Activated T-cell treated with anti-CD3 and anti-CD28 coated beads for 1 hour (primary cell): ENCODE results near the gene SLC25A25.

ENCODE experiments used
- DNase-seq: peaks from one replicate; pipeline ENCODE4 v3.0.0-alpha.2; 2020; ENCODE audit warnings: low read depth

Gene SLC25A25

GRCh38 chr9:128096616-128097536 is 28.8 kb downstream of the SLC25A25 start:
- no peak for DNase-seq

DNA sequence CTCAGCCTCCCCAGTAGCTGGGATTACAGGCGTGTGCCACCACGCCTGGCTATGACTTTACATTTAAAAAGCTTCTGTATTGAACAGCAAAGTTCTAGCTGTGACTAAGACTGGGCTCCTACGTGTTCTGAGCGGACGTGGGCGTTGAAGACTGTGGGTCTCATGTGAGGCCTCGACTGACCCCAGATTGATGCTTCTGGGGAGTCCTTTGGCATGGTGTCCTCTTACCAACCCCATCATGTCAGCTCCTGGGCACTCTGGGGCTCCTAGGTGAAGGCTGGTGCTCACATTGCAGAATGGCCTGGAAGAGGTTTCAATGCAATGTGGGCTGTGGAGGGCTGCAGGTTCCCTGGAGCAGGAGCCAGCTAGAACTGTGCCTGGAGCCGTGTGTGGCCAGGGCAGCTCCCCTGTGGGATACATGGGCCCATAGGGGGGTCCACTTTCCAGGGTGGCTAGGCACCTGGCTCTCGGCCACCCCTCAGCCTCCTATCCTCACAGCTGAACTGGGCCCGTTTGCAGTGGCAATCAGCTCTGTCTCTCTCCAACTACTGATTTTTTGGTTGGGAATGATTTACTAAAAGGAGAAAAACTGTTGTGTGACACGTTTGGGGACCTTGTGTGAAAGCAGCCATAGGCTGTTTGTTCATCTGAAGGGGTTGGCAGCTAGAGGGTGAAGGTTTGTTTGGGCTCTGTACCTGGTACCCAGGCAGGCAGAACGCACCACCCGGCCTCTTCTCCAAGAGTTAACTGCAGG is 29.7 kb downstream of the SLC25A25 start:
- DNase-seq = no peak

- peak; percentile 36 for DNase-seq
These were observed 30.5 kb downstream of the SLC25A25 start for GRCh38 chr9:128098297-128099230.

GRCh38 chr9:128099231-128099931 is 31.3 kb downstream of the SLC25A25 start:
- DNase-seq = no peak

DNA sequence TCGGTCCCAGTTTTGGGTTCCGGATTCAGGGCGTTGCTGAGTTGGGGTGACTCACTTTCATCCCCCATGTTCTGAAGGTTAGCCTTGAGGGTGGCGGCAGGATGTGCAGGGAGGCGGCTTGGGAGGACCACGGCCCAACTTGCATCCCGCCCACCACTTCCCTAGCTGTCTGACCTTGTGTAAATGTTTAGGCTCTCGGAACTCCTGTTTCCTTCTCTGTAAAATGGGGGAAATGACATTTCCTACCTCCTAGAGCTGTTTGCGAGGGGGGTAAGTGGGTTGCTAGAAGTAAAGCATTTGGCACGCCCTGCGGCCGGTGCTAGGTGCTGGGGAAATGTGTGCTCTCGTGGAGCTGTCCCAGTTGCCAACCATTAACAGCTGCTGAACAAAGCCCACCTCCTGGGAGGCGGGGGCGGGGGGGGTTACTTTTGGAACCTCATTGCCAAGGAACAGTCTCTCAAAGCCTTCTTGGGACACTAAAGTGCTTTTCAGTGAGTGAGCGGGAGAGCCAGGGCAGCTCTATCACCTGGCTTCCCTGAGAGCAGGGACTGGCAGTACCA is 32.0 kb downstream of the SLC25A25 start:
- no peak for DNase-seq

GRCh38 chr9:128100581-128100980 is 32.5 kb downstream of the SLC25A25 start:
- no peak for DNase-seq

GRCh38 chr9:128101231-128101661 is 33.2 kb downstream of the SLC25A25 start:
- DNase-seq = no peak

GRCh38 chr9:128101690-128102089 is 33.7 kb downstream of the SLC25A25 start:
- DNase-seq = no peak

DNA sequence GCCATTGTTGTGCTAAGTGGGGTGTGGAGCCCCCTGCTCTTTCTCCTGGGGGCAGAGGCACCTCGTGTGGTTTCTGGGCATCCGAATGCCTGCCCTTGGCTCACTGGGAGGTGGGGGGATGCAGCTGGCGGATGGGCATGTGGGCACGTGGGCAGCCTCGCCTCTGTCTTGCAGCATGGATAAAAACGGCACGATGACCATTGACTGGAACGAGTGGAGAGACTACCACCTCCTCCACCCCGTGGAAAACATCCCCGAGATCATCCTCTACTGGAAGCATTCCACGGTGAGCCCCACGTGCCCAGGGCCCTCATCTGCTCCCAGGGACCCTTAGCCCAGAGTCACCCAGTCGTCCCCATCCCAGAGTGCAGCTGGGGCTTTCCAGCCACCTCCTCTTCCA is 34.2 kb downstream of the SLC25A25 start:
- DNase-seq = no peak

DNA sequence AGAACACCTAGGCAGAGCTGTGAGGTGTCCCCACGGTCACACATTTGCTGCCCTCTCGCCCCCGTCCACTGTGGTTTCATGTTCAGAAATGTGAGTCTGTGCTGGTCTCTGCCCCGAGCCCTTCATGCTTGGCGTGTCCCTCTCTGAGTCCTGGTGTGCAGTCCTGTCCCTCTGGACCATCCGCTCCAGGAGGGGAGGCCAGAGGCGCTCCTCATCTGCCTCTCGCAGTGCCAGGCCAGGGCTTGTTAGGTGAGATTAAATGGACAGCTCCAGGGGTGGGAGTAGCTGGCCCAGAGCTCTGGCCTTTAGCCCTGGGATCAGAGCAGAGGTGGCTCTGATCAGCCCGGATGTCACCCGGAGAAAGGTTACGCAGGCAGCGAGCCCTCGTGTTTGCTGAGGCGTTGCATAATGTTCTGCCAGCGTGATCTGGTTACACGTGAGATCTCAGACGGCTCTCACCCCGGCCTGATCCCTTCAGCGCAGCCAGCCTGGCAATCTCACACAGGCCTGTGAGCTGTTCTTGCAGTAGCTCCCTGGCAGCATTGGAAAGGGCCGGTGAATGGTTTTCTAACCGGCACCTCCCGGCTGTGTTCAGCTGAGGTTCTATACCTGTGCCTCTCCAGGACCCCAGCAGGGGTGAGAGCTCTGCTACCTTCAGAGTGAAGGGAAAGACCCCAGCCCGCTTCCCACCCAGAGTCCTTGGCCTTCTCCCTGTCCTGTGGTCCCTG is 35.0 kb downstream of the SLC25A25 start:
- no peak for DNase-seq

DNA sequence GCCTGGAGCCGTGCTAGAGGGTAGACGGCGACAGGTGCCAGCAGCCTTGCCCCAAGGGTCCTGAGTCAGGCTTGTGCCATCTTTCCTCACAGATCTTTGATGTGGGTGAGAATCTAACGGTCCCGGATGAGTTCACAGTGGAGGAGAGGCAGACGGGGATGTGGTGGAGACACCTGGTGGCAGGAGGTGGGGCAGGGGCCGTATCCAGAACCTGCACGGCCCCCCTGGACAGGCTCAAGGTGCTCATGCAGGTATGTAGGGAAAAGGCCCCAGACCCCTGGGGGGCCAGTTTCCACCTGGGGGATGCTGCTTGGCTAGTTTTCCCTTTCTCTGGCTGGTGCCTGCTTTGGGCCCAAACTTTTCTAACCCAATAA is 35.5 kb downstream of the SLC25A25 start:
- DNase-seq = peak; percentile 25

DNA sequence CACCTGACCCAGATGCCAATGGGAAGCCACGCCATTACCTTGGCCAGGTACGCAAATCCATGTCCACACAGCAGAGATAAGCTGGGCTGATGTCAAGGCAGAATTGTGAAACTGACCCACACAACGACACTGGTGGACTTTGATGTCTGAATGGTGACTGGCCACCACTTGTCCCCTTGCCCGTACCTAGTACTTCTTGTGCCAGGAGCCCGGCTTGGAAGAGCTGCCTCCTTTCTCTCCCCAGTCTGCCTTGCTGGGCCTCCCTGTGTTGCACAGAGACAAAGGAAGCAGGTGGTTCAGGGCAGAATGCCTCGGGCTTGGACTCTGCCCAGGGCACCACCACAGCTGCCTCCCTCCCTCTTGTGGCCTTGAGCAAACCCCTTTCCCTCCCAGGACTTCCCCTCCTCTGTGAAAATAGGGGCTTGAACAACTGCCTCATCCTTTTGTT is 36.2 kb downstream of the SLC25A25 start:
- no peak for DNase-seq

DNA sequence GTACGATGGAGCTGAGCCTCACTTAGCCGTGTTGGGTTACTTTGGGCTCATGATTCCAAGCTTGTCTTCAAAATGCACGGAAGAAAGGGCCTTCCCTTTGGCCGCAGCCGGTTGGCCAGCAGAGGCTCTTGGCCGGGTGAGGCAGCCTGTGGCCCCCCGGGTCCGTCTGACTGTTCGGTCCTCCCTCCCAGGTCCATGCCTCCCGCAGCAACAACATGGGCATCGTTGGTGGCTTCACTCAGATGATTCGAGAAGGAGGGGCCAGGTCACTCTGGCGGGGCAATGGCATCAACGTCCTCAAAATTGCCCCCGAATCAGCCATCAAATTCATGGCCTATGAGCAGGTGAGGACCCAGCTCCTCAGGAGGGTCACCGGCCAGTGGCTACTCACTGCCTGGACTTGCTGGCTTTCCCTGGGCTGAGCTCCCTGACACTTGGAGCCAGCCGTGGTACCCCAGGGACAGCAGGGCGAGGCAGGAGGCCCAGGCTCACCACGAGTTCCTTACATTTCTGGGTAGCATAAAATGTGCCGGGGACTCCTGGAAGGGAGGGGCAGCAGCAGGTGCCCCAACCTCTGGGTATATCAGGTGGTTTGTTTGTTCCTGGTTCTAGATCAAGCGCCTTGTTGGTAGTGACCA is 37.6 kb downstream of the SLC25A25 start:
- DNase-seq = no peak

DNA sequence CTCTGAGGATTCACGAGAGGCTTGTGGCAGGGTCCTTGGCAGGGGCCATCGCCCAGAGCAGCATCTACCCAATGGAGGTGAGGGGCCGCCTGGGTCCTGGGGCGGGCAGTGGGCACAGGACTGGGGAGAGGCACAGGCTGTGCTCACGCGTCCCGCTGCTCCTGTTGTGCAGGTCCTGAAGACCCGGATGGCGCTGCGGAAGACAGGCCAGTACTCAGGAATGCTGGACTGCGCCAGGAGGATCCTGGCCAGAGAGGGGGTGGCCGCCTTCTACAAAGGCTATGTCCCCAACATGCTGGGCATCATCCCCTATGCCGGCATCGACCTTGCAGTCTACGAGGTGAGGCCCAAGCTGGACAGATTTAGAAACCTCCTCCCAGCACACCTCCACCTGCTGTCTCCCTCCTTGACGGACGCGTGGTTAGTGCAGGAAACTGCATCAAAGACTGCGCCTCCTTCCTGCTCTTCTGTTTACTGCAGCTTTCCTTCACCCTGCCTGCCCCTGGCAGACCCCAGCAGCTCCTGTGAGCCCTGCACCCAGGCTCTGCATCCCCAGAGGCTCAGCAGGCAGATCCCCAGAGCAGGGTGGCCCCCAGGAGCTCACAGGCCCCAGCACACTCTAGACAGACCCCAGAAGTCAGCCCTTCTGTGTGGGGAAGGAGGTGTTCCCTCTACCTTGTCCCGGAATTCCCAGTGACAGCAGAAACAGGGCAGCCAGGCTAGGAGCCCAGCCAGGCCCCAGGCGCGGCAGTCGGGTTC is 38.3 kb downstream of the SLC25A25 start:
- DNase-seq = no peak

DNA sequence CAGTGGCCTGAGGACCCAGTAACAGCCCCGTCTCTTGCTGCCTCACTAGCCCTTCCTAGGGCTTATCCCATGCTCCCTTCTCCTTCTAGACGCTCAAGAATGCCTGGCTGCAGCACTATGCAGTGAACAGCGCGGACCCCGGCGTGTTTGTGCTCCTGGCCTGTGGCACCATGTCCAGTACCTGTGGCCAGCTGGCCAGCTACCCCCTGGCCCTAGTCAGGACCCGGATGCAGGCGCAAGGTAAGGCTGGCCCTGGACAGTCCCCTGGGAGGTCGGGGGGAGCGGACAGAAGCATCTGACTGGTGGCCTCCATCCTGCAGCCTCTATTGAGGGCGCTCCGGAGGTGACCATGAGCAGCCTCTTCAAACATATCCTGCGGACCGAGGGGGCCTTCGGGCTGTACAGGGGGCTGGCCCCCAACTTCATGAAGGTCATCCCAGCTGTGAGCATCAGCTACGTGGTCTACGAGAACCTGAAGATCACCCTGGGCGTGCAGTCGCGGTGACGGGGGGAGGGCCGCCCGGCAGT is 39.0 kb downstream of the SLC25A25 start:
- DNase-seq = no peak

- no peak for DNase-seq
These were observed 39.6 kb downstream of the SLC25A25 start for GRCh38 chr9:128107468-128108268.

DNA sequence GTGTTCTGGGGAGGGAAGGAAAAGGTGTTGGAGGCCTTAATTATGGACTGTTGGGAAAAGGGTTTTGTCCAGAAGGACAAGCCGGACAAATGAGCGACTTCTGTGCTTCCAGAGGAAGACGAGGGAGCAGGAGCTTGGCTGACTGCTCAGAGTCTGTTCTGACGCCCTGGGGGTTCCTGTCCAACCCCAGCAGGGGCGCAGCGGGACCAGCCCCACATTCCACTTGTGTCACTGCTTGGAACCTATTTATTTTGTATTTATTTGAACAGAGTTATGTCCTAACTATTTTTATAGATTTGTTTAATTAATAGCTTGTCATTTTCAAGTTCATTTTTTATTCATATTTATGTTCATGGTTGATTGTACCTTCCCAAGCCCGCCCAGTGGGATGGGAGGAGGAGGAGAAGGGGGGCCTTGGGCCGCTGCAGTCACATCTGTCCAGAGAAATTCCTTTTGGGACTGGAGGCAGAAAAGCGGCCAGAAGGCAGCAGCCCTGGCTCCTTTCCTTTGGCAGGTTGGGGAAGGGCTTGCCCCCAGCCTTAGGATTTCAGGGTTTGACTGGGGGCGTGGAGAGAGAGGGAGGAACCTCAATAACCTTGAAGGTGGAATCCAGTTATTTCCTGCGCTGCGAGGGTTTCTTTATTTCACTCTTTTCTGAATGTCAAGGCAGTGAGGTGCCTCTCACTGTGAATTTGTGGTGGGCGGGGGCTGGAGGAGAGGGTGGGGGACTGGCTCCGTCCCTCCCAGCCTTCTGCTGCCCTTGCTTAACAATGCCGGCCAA is 40.4 kb downstream of the SLC25A25 start:
- DNase-seq = no peak
